Suppressor macrophage treated with lipopolysaccharide for 4 hours (primary cell): ENCODE results near the gene ZNF585A.
"Not testable (repeated sequence)": the region's sequence is repeated elsewhere in the genome, so short reads cannot be mapped to it uniquely, and the experiment has no call there.

Source experiments
- DNase-seq: peaks from one replicate; pipeline ENCODE4 v3.0.0-alpha.2; 2020

Gene ZNF585A

GRCh38 chr19:37172368-37173366 is at the start of gene ZNF585A:
ZNF585A (minus strand) TSS chr19:37172695; CDS start chr19:37169910, 2,785 bp downstream.
- peak; percentile 97 for DNase-seq

GRCh38 chr19:37221136-37221535 is 48.6 kb upstream of the ZNF585A start:
- no peak for DNase-seq

- DNase-seq: no peak
Observed at GRCh38 chr19:37220383-37220782, 47.9 kb upstream of the ZNF585A start.

- DNase-seq: no peak
Observed at GRCh38 chr19:37218592-37218935, 46.1 kb upstream of the ZNF585A start.

- DNase-seq: peak; percentile 88
Observed at GRCh38 chr19:37217775-37218591, 45.5 kb upstream of the ZNF585A start, which contains the start of gene ZNF383. ZNF383 (plus strand) TSS chr19:37218214; CDS start chr19:37230454, 12,240 bp downstream.

- DNase-seq: no peak
Observed at GRCh38 chr19:37217480-37217774, 44.9 kb upstream of the ZNF585A start.

- DNase-seq: no peak
Observed at GRCh38 chr19:37197768-37198167, 25.3 kb upstream of the ZNF585A start.

- DNase-seq: not testable (repeated sequence)
Observed at GRCh38 chr19:37197115-37197514, 24.6 kb upstream of the ZNF585A start.

- DNase-seq: not testable (repeated sequence)
Observed at GRCh38 chr19:37195248-37195647, 22.8 kb upstream of the ZNF585A start.

- DNase-seq: not testable (repeated sequence)
Observed at GRCh38 chr19:37186071-37186470, 13.6 kb upstream of the ZNF585A start.

GRCh38 chr19:37165635-37166034 is 6.9 kb downstream of the ZNF585A start:
- DNase-seq: no peak

GRCh38 chr19:37160153-37160552 is 12.3 kb downstream of the ZNF585A start:
- DNase-seq: no peak

GRCh38 chr19:37148214-37148613 is 24.3 kb downstream of the ZNF585A start:
- DNase-seq: no peak

GRCh38 chr19:37136111-37136510 is 36.4 kb downstream of the ZNF585A start:
- DNase-seq: no peak

- no peak for DNase-seq
Observed at GRCh38 chr19:37128821-37129177, 43.7 kb downstream of the ZNF585A start.

- no peak for DNase-seq
Observed at GRCh38 chr19:37127999-37128820, 44.3 kb downstream of the ZNF585A start.

GRCh38 chr19:37122093-37122492 is 50.4 kb downstream of the ZNF585A start:
- not testable (repeated sequence) for DNase-seq

GRCh38 chr19:37114001-37114400 is 58.5 kb downstream of the ZNF585A start:
- DNase-seq: no peak

GRCh38 chr19:37111753-37112152 is 60.7 kb downstream of the ZNF585A start:
- DNase-seq: not testable (repeated sequence)

GRCh38 chr19:37104135-37104534 is 68.4 kb downstream of the ZNF585A start:
- DNase-seq: not testable (repeated sequence)

- no peak for DNase-seq
Observed at GRCh38 chr19:37098570-37098969, 73.9 kb downstream of the ZNF585A start.

- DNase-seq: no peak
Observed at GRCh38 chr19:37095859-37096258, 76.6 kb downstream of the ZNF585A start.
